OCI-LY7 (cell line): ENCODE results near the gene ZCCHC14. TPM values are rescaled to one million over a fixed set of nuclear protein-coding genes. Genes with fewer than 3 reads are reported as not detected.
"Not testable (repeated sequence)": the region's sequence is repeated elsewhere in the genome, so short reads cannot be mapped to it uniquely, and the experiment has no call there.

Source experiments
- BruUV-seq: library from RNA; stranded (reverse); fragments of 400-500 nt; replicated peaks from 2 replicates; lab custom pipeline; 2021; lab: Mats Ljungman, UMichigan
- CTCF ChIA-PET: fragments of 300-600 bp; sonication (Branson Sonifier 250); formaldehyde crosslinking; loops from one replicate; lab custom pipeline; 2022; ENCODE audit warnings: antibody characterized with exemption; ENCODE audit not compliant: unreplicated experiment; lab: Charles Lee
- POLR2A ChIA-PET: fragments of 300-600 bp; sonication (Branson Sonifier 250); formaldehyde crosslinking; loops from one replicate; lab custom pipeline; 2022; ENCODE audit warnings: antibody characterized with exemption; lab: Charles Lee
- DNase-seq: peaks from one replicate; pipeline ENCODE4 v3.0.0-alpha.2; 2015; ENCODE audit warnings: low spot score
- H2AFZ ChIP-seq: fragments of 200-600 bp; sonication (generic), shearing (Covaris generic); 2 replicates; pipeline ENCODE4 v1.6.1; 2014; ENCODE audit warnings: mild to moderate bottlenecking, antibody characterized with exemption, low read length, moderate library complexity
- H3K27ac ChIP-seq: fragments of 200-600 bp; sonication (generic); 2 replicates; pipeline ENCODE4 v1.5.1; 2014; ENCODE audit warnings: mixed run types, low read depth, mild to moderate bottlenecking, moderate library complexity, low read length, inconsistent platforms; ENCODE audit not compliant: poor library complexity, severe bottlenecking
- H3K36me3 ChIP-seq: fragments of 200-600 bp; sonication (generic); 2 replicates; pipeline ENCODE4 v1.6.1; 2014; ENCODE audit warnings: mild to moderate bottlenecking, antibody characterized with exemption, low read length, moderate library complexity, mixed read lengths; ENCODE audit not compliant: insufficient read depth
- H3K4me1 ChIP-seq: fragments of 200-600 bp; sonication (generic); 2 replicates; pipeline ENCODE4 v1.5.1; 2014; ENCODE audit warnings: mild to moderate bottlenecking, low read length; ENCODE audit not compliant: insufficient read depth, poor library complexity, severe bottlenecking
- H3K4me2 ChIP-seq: fragments of 200-600 bp; sonication (generic); 2 replicates; pipeline ENCODE4 v1.6.1; 2014; ENCODE audit warnings: mild to moderate bottlenecking, low read length
- H3K4me3 ChIP-seq: fragments of 200-600 bp; sonication (generic); 2 replicates; pipeline ENCODE4 v1.5.1; 2014; ENCODE audit warnings: mild to moderate bottlenecking, low read depth, low read length; ENCODE audit not compliant: poor library complexity, severe bottlenecking
- H3K79me2 ChIP-seq: fragments of 200-600 bp; sonication (generic); 2 replicates; pipeline ENCODE4 v1.6.1; 2016; ENCODE audit warnings: low read depth, mild to moderate bottlenecking, low read length, moderate library complexity, mixed read lengths; ENCODE audit not compliant: insufficient read depth
- H3K9me2 ChIP-seq: fragments of 200-600 bp; sonication (generic); 2 replicates; pipeline ENCODE4 v1.6.1; 2016; ENCODE audit warnings: mild to moderate bottlenecking, low read length, mixed read lengths; ENCODE audit not compliant: insufficient read depth
- H3K9me3 ChIP-seq: fragments of 200-600 bp; sonication (generic); 2 replicates; pipeline ENCODE4 v1.6.1; 2014; ENCODE audit warnings: mild to moderate bottlenecking, mixed run types, low read length, mixed read lengths
- H4K20me1 ChIP-seq: fragments of 200-600 bp; sonication (generic); 2 replicates; pipeline ENCODE4 v1.6.1; 2014; ENCODE audit warnings: mild to moderate bottlenecking, antibody characterized with exemption, low read length, moderate library complexity, mixed read lengths; ENCODE audit not compliant: insufficient read depth
- CTCF ChIP-seq: fragments of 200-600 bp; sonication (generic); conservative IDR thresholded peaks from 2 replicates; pipeline ENCODE4 v1.5.1; 2014; ENCODE audit warnings: mild to moderate bottlenecking, antibody characterized with exemption, low read length, moderate library complexity, mixed read lengths
- EZH2phosphoT487 ChIP-seq: fragments of 200-600 bp; sonication (generic); IDR thresholded peaks from 2 replicates; pipeline ENCODE4 v1.6.1; 2018; ENCODE audit warnings: low read depth, borderline replicate concordance, mild to moderate bottlenecking, mixed run types, antibody characterized with exemption, low read length, moderate library complexity, mixed read lengths
- intact Hi-C: fragments of 100-400 bp; cut with micrococcal nuclease; formaldehyde crosslinking; loops from one replicate; pipeline ENCODE4 v1.10.0; 2022; ENCODE audit not compliant: unreplicated experiment
- total RNA-seq, 2 experiments: library from RNA; depleted of rRNA in 1 of 2; stranded (reverse); fragments of >200 nt in 1 of 2; shearing (Covaris generic) in 1 of 2; gene quantifications; 2 replicates each; pipeline ENCODE4 v1.2.3, GENCODE V29; 2014 to 2022

The ZCCHC14 gene
- total RNA-seq, 2 experiments from 2014 or later, result 8.5 to 17.1 TPM

DNA sequence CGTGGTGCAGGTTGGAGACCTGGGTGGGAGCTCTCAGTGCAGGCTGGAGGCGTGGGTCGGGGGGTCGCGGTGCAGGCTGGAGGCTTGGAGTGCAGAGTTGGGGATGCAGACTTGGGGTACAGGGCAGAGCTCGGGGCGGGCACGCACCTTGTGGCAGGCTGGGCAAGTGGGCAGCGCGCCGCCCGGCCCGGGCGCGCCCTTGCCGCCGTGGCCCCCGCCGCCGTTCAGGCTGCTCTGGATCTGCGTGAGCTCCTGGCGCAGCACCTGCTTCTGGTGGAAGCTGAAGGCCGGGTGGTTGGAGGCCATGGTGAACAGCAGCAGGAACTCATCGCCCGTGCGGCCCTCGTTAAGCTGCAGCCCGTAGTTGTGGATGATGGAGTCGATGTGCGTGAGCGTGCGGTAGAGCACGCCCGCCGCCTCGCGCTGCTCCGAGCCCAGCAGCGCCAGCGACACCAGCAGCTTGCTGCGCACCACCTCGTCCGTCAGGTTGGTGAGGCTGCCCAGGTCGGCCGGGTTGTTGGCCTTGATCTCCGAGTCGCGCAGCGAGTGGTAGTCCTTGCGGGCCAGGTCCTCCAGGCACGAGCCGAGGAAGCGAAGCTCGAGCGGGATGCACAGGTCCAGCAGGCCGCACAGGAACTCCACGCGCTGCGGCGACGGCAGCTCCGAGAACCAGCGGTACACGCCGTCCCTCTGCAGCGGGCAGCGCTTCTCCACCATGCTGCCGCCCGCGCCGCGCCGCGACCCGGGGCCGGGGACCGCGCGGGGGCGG is 1.1 kb downstream of the ZCCHC14 start:
- ChIA-PET POLR2A (no interaction called here), CTCF (no interaction called here)
- intact Hi-C loops, result no loop called here
- peak overlapping the region; percentile 67 for H3K4me2 ChIP-seq
- 0 out of 2 replicates have a peak, but pooled peaks cover 4% of the 10 kb centered on the region for H3K36me3 ChIP-seq
- H4K20me1 ChIP-seq, result peaks cover 11% of the 10 kb centered on the region; the same call in 1 of the 2 replicates
- H3K4me3 ChIP-seq, result peak overlapping the region; percentile 65
- peaks cover 34% of the 10 kb centered on the region for H3K4me1 ChIP-seq
- H2AFZ ChIP-seq, result no peak overlapping the region
- H3K9me2 ChIP-seq, result no peaks in the 10 kb centered on the region
- no peaks in the 10 kb centered on the region for H3K9me3 ChIP-seq
- H3K79me2 ChIP-seq, result peaks cover 13% of the 10 kb centered on the region; the same call in 1 of the 2 replicates
- TF ChIP-seq EZH2phosphoT487 (no peak), CTCF (no peak)
- no TSS peak for BruUV-seq
- DNase-seq, result peak; percentile 27
- H3K27ac ChIP-seq, result no peak overlapping the region

GRCh38 chr16:87490799-87491521 is 1.9 kb downstream of the ZCCHC14 start:
- CTCF ChIA-PET, intact Hi-C loops: not testable (repeated sequence)

DNA sequence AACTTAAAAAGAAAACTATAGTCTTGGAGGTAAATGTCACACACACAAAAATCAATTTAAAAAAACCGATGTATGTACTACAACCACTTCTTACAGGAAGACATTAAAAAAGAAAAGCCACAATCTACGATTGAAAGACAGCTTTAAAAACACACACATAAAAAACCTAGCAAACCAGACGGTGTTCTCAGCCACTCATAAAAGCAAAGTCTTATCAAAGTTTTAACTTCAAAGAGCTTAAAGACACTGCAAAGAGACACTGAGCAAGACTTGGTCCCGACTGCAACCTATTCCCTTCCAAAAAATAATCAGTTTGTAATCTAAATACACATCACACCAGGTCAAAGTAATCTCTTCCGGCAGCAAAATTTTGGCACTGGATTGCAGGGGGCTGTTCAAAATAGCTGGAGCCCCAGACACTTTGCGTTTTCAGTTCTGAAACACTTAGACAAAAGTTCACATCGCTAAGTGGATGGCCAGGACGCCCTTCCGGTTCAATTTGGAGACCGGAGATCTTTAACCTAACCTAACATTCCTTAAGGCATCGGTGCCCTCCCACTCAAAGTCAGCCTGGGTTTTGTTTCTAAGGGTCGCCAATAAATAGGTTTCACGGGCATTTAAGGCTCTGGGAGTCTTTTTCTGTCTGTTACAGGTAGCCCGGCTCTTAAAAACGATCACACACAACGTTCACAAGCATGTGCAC is 2.6 kb downstream of the ZCCHC14 start:
- Histone ChIP-seq H3K4me2 (peak overlapping the region; percentile 67), H3K79me2 (peaks cover 13% of the 10 kb centered on the region; the same call in 1 of the 2 replicates), H3K36me3 (0 out of 2 replicates have a peak, but pooled peaks cover 4% of the 10 kb centered on the region), H3K9me3 (no peaks in the 10 kb centered on the region), H2AFZ (no peak overlapping the region), H3K9me2 (no peaks in the 10 kb centered on the region), H3K27ac (no peak overlapping the region), H4K20me1 (peaks cover 11% of the 10 kb centered on the region; the same call in 1 of the 2 replicates), H3K4me1 (peaks cover 25% of the 10 kb centered on the region), H3K4me3 (peak overlapping the region; percentile 25)
- no TSS peak for BruUV-seq
- CTCF ChIA-PET, result no interaction called here
- TF ChIP-seq EZH2phosphoT487 (no peak), CTCF (no peak)
- POLR2A ChIA-PET, result no interaction called here
- DNase-seq, result no peak
- intact Hi-C loops, result no loop called here

More at GRCh38 chr16:87490799-87491521, 1.9 kb downstream of the ZCCHC14 start:
- DNase-seq, BruUV-seq, H2AFZ ChIP-seq, H3K27ac ChIP-seq, H3K36me3 ChIP-seq, H3K9me2 ChIP-seq, POLR2A ChIA-PET, H3K9me3 ChIP-seq: not testable (repeated sequence)
- Histone ChIP-seq H4K20me1 (peaks cover 11% of the 10 kb centered on the region; the same call in 1 of the 2 replicates), H3K79me2 (peaks cover 13% of the 10 kb centered on the region; the same call in 1 of the 2 replicates), H3K4me1 (peaks cover 26% of the 10 kb centered on the region), H3K4me3 (peak overlapping the region; percentile 65), H3K4me2 (peak overlapping the region; percentile 67)
